ENCODE measurements around the gene ZDHHC14. TPM values are rescaled to one million over a fixed set of nuclear protein-coding genes. Genes with fewer than 3 reads are reported as not detected.

ZDHHC14 gene
- total RNA-seq, 3 donors from 2014 or later, result 5.6 to 6.0 (median 5.7) TPM

DNA sequence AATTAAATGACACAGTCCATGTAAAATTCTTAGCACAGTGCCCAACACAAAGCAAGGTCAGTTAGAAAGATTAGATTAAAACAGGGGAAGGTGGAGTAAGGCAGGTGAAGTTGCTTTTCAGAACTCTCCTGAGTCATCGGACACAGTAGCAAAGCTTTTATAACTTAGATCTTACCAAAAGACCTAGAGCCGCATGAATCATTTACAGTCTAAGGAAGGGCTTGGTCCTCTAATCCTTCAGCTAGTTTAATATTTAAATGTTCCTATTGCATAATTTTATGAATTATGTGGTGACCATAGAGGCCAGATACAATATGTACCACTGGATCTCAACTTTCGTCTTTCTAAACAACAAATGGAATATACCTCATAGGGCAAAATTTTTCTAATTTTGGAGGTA is 240.0 kb downstream of the ZDHHC14 start:
- ATAC-seq, result no peak

DNA sequence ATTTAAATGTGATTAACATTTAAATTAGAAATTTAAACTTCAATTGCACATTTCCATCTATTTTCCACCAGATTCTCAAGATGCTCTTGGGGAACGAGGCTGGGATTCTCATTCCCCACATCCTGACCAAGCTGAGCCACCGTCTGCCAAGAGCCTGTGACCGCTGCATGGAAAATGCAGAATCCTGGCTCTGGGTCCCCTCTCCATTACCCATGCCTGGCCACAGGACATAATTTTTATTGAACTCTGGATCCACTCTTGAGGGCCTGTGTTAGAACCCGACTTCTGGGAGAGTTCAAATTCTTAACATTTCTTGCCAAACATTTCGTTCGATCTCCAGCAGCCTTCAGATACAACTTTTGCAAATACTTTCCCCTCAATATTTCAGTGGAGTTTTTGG is 240.4 kb downstream of the ZDHHC14 start:
- DNase-seq (no peak), ATAC-seq (no peak)
- H3K4me1 Mint-ChIP-seq (ENCODE audit: low read depth), result no peaks in the 10 kb centered on the region
- H3K9me3 Mint-ChIP-seq, result no peaks in the 10 kb centered on the region
- no peak overlapping the region for H3K4me3 Mint-ChIP-seq
- H3K27me3 Mint-ChIP-seq (ENCODE audit: low read depth), result no peaks in the 10 kb centered on the region
- no peaks in the 10 kb centered on the region for H3K36me3 Mint-ChIP-seq (ENCODE audit: insufficient read depth)

More for the DNA sequence above, 240.0 kb downstream of the ZDHHC14 start:
- Mint-ChIP-seq H3K36me3 (ENCODE audit: insufficient read depth) (no peaks in the 10 kb centered on the region), H3K27me3 (ENCODE audit: low read depth) (no peaks in the 10 kb centered on the region), H3K9me3 (no peaks in the 10 kb centered on the region), H3K4me3 (no peak overlapping the region), H3K4me1 (ENCODE audit: low read depth) (no peaks in the 10 kb centered on the region)
- no peak for DNase-seq

DNA sequence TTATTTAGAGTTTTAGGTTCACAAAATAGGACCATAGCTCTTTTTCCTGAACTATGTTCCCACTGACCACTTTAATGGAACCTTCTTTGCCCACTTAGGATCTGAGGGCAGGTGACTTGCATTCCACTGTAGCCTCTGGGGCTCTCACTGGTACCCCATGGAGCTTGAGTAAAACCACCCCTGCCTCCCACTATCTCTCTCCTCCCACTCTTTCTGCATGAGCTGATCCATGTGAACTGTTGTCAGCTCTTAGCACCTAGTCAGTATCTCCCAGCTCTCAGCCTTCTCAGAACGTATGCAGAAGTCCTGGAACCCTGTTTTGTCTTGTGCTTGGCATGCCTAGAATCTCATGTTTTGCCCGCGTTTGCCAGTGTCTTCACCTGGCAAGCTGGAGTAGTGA is 241.4 kb downstream of the ZDHHC14 start:
- no peak for DNase-seq
- no peaks in the 10 kb centered on the region for H3K36me3 Mint-ChIP-seq (ENCODE audit: insufficient read depth)

DNA sequence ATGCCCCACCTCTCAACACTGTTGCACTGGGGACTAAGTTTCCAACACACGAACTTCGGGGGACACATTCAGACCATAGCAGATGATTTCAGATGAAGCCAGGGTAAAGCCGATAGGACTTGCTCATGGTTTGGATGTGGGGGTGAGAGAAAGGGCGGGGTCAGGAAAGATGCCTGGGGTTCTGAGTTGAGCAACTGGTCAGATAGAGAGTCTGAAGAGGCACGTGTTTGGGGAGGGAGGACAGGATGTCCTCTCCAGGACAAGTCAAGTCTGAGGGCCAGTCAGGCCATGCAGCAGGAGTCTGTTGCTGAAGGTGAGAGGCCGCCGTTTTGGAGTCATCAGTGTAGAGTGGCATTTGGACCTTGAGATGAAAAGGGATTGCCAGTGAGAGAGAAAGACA is 244.1 kb downstream of the ZDHHC14 start:
- no peaks in the 10 kb centered on the region for H3K27me3 Mint-ChIP-seq (ENCODE audit: low read depth)
- no peak for DNase-seq
- no peaks in the 10 kb centered on the region for H3K36me3 Mint-ChIP-seq (ENCODE audit: insufficient read depth)
- no peak overlapping the region for H3K4me3 Mint-ChIP-seq
- no peak for ATAC-seq
- H3K9me3 Mint-ChIP-seq, result no peaks in the 10 kb centered on the region
- peaks cover 2% of the 10 kb centered on the region for H3K4me1 Mint-ChIP-seq (ENCODE audit: low read depth)

More for the DNA sequence above, 241.4 kb downstream of the ZDHHC14 start:
- H3K9me3 Mint-ChIP-seq, result no peaks in the 10 kb centered on the region
- no peaks in the 10 kb centered on the region for H3K27me3 Mint-ChIP-seq (ENCODE audit: low read depth)
- ATAC-seq, result no peak
- H3K4me3 Mint-ChIP-seq, result no peak overlapping the region
- H3K4me1 Mint-ChIP-seq (ENCODE audit: low read depth), result no peaks in the 10 kb centered on the region

DNA sequence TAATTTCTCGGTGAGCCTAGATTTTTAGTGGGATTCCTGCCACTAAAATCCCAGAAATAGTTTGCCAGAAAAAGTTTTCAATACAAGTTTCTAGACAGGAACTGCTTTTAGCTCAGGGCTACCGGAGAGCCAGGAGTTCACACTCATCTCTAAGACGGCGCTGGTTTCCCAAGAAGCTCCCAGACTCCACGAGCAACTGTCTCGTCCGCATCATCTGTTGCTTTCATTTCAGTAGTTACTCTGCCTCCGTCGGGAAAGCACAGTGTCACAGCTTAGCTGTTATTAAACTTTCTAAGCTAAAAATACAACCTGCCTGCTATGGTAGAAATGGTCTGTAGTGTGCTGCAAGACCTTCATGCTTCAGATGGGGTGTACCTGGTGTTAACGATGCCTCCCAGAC is 244.8 kb downstream of the ZDHHC14 start:
- H3K27me3 Mint-ChIP-seq (ENCODE audit: low read depth), result no peaks in the 10 kb centered on the region
- ATAC-seq (no peak), DNase-seq (no peak)
- no peak overlapping the region for H3K4me3 Mint-ChIP-seq
- H3K9me3 Mint-ChIP-seq, result no peaks in the 10 kb centered on the region
- H3K36me3 Mint-ChIP-seq (ENCODE audit: insufficient read depth), result no peaks in the 10 kb centered on the region
- H3K4me1 Mint-ChIP-seq (ENCODE audit: low read depth), result peaks cover 2% of the 10 kb centered on the region

DNA sequence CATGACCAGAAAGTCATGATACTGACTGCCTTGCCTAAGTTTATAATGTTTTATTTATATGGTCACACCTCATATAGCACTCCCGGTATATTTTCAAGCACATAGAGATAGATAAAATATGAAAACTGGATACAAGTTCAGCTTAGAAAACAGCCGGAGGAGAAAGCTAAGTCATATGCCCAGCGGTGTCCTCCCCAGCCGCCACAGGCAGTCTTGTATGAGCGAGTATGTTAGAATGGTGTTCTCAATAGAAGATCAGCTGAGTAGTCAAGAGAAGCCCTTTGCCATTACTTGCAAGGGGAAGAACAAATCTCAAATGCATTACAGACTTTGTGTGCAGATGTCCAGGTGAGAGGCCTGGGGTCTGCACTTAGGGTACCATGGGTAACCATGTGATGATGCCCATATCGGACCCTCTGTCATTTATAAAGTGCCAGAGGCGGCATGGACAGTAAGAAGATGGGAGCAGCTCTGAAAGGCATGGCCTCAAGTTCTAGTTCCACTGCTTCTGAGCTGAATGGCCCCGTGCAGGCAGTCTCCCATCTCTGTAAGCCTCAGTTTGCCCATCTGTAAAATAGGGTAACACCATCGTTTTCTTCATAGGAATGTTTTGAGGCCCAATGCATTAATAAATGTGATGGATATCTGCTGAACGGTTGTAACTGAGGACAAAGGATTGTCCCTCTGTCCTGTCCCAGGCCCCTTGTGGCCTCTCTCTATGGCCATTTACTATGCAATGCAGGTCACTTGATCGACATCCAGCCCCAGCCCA is 246.4 kb downstream of the ZDHHC14 start:
- Mint-ChIP-seq H3K36me3 (ENCODE audit: insufficient read depth) (no peaks in the 10 kb centered on the region), H3K4me3 (no peak overlapping the region), H3K27me3 (ENCODE audit: low read depth) (no peaks in the 10 kb centered on the region), H3K4me1 (ENCODE audit: low read depth) (peaks cover 2% of the 10 kb centered on the region), H3K9me3 (no peaks in the 10 kb centered on the region)
- DNase-seq (no peak), ATAC-seq (no peak)

DNA sequence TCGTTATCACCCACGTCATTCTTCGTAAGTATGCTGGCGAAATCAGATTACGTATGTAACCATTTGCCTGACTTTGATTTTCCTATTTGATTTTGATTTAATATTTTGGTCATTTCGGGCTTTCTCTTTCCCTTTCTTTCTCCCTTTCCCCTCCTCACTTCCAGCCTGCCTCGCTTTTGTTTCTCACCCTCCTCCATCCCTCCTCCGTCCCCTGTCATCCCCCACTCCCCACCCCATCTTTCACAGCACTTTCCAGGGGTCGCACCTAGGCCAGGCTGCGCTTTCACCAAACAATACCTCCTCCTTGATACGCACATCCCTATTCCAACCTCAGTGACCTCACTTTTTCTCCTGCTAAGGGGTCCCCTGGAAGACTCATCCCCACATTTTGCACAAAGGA is 247.5 kb downstream of the ZDHHC14 start:
- Mint-ChIP-seq H3K27me3 (ENCODE audit: low read depth) (no peaks in the 10 kb centered on the region), H3K4me1 (ENCODE audit: low read depth) (peaks cover 2% of the 10 kb centered on the region), H3K36me3 (ENCODE audit: insufficient read depth) (no peaks in the 10 kb centered on the region), H3K4me3 (no peak overlapping the region), H3K9me3 (no peaks in the 10 kb centered on the region)
- ATAC-seq (no peak), DNase-seq (no peak)

DNA sequence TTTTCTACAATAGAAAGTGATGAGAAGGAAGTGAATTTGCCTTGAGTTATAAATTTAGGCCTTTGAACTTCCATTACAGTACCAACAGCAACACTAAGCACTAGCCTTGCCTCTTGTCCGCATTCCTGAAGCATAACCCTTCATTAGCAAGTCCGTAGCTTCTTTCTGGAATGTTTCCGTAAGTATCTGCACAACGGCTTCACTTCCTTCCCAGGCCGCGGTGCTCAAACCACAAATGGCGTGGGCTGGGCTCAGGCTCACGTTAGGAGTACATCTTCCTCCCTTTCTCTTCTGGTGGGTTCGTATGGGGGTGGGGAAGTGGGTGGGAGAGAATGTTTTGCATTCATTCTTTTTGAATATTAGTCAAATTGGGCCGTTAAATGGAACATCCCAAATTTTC is 248.2 kb downstream of the ZDHHC14 start:
- Mint-ChIP-seq H3K36me3 (ENCODE audit: insufficient read depth) (no peaks in the 10 kb centered on the region), H3K9me3 (no peaks in the 10 kb centered on the region), H3K4me3 (no peak overlapping the region), H3K27me3 (ENCODE audit: low read depth) (no peaks in the 10 kb centered on the region), H3K4me1 (ENCODE audit: low read depth) (peaks cover 2% of the 10 kb centered on the region)
- DNase-seq (no peak), ATAC-seq (no peak)

DNA sequence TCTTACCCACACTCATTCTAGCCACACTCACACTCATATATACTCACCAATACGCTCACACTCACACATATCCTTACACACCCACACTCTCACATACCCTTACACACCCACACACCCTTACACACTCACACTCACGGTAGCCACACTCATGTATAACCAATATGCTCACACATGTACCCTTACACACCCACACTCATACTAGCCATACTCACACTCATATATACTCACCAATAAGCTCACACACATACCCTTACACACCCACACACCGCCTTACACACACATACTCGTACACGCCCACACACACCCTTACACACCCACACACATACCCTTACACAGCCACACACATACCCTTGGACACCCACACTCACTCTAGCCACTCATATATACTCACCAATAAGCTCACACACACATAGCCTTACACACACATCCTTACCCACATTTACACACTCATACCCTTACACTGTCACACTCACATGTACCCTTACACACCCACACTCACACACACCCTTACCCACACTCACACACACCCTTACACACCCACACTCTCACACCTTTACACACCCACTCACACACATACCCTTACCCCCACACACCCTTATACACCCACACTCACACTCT is 249.6 kb downstream of the ZDHHC14 start:
- Mint-ChIP-seq H3K27me3 (ENCODE audit: low read depth) (no peaks in the 10 kb centered on the region), H3K4me3 (no peak overlapping the region), H3K36me3 (ENCODE audit: insufficient read depth) (no peaks in the 10 kb centered on the region), H3K4me1 (ENCODE audit: low read depth) (peaks cover 2% of the 10 kb centered on the region), H3K9me3 (no peaks in the 10 kb centered on the region)
- ATAC-seq (no peak), DNase-seq (no peak)

DNA sequence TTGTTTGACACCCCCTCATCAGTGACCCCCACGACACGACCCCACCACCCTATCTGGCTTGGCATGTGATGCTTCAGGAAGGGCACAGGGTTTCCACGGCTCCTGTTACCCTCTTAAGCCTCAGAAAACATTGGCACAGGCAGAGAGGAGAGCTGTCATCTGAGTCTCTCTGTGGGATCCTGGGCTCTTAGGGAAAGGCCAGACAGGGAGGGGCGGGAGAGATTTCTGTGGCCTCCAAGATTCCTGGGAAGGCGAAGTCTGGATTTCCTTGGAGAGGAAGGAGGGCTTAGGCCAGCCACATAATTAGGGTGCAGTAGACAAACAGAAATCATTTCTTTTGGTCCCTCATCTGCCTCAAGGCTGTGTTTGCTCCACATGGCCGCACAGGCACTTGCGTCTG is 250.4 kb downstream of the ZDHHC14 start:
- Mint-ChIP-seq H3K4me3 (no peak overlapping the region), H3K27me3 (ENCODE audit: low read depth) (no peaks in the 10 kb centered on the region), H3K9me3 (no peaks in the 10 kb centered on the region), H3K4me1 (ENCODE audit: low read depth) (peaks cover 2% of the 10 kb centered on the region), H3K36me3 (ENCODE audit: insufficient read depth) (no peaks in the 10 kb centered on the region)
- ATAC-seq (no peak), DNase-seq (no peak)

DNA sequence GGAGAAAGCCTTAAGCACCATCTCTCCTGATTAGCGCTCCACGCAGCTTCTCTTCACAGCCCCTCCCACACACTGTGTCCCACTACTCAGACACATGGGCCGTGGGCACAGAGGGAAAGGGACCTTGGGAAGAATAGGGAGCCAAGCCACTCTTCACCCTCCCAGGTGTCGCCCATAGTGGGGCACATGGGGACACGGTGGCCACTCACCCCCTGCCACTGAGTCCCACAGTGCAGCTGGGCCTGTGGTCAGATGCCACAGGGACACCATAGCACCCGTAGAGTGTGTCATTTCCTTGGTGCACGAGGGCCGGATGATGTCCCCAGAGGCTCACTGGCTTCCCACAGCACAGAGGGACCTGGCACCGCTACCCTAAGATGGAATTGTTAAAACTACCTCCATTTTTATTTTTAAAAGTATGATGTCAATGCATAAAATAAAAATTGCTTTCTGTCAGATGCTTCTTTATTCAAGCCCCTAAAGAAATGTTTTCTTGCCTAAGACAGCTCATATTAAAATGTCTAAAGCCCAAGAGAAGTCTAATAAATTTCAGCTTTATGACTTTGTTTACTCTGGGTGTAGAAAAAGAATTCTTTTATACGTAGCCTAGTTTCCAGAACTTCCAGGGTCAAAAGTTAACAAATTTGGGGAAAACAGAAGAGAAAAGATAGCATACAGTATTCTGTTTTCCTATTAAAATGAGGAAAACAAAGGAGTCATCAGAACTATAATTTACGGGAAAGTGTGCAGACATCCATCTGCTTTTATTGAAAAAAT is 251.0 kb downstream of the ZDHHC14 start:
- no peak overlapping the region for H3K4me3 Mint-ChIP-seq
- H3K4me1 Mint-ChIP-seq (ENCODE audit: low read depth), result peaks cover 2% of the 10 kb centered on the region
- ATAC-seq (no peak), DNase-seq (no peak)
- H3K27me3 Mint-ChIP-seq (ENCODE audit: low read depth), result no peaks in the 10 kb centered on the region
- no peaks in the 10 kb centered on the region for H3K9me3 Mint-ChIP-seq
- H3K36me3 Mint-ChIP-seq (ENCODE audit: insufficient read depth), result no peaks in the 10 kb centered on the region

DNA sequence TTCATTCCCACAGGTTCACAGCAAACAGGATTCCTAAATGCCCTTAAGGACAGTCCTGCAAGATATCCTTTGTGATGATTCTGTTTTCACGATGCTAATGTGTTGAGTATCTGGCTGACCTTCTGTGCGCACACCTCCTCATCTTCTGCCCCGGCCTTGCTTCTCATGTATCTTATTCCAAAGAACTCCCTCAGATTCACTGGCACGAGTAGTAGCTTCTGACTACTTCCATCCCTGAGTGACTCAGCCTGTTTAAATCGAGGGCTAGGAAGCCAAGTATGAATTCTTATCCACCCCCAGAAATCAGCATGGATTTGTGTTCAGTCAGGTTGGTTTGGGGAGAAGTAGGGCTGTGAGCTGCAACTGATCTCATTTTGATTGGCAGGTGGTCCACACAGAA is 251.8 kb downstream of the ZDHHC14 start:
- DNase-seq, result no peak
- no peak overlapping the region for H3K4me3 Mint-ChIP-seq
- H3K9me3 Mint-ChIP-seq, result no peaks in the 10 kb centered on the region
- H3K4me1 Mint-ChIP-seq (ENCODE audit: low read depth), result peaks cover 2% of the 10 kb centered on the region
- no peaks in the 10 kb centered on the region for H3K36me3 Mint-ChIP-seq (ENCODE audit: insufficient read depth)
- H3K27me3 Mint-ChIP-seq (ENCODE audit: low read depth), result no peaks in the 10 kb centered on the region
- no peak for ATAC-seq

DNA sequence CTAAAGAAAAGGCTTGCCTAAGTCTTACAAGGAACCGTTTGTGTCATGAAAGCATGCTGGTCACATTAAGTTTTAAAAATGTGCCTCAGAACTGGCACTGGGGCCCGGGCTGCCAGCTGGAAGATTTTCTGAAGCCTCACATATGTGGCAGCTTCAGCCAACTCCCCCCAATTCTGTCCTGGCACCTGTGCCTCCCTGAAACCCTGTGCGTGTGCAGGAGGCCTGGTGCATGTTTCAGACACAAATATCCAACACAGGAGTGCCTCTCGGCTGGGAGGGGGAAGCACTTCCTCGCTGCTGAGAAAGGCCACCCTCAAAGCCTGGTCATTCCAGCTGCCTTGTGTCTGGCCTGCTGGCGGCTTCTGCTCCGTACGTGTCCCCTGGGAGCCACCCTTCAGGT is 253.6 kb downstream of the ZDHHC14 start:
- H3K27me3 Mint-ChIP-seq (ENCODE audit: low read depth), result no peaks in the 10 kb centered on the region
- DNase-seq, result no peak
- peaks cover under 1% of the 10 kb centered on the region for H3K4me1 Mint-ChIP-seq (ENCODE audit: low read depth)
- no peak for ATAC-seq
- no peaks in the 10 kb centered on the region for H3K9me3 Mint-ChIP-seq
- no peak overlapping the region for H3K4me3 Mint-ChIP-seq
- no peaks in the 10 kb centered on the region for H3K36me3 Mint-ChIP-seq (ENCODE audit: insufficient read depth)

DNA sequence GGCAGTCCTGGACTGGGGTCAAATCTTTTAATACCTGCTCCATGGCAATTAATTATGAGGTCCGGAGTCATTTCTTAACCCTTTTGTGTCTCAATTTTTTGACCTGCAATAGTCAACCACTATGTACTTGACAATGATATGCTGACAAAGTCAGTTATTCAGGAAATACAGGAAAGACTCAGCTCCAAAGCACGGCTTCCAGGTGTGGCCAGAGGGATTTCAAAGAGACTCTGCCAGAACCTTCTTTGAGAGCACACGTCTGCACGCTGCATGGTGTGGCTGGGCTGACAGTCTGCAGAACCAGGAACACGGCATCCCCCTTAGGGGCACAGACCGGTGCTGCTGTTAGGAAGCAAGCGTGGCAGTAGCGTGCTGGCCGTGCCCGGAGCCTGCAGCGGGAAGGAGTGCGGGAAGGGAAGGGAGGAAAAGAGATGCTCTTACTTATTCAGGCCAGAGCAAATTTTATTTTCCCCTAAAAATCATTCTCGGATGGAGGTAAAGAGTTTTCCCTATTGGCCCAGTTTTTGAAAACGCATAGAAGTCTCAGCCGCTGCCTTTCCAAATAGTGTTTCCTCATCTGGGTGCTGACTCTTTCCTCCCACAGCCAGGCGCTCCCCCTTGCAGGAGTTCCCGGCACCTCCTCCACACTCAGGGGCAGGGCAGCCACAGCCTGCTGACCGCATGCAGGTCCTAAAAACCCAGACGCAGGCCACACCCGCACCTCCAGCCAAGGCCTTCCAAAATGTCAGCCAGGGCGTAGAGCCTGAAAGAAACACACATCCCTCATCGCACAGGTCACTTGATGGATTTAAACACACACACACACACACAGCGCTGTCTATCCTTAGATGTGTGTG is 254.6 kb downstream of the ZDHHC14 start:
- no peaks in the 10 kb centered on the region for H3K36me3 Mint-ChIP-seq (ENCODE audit: insufficient read depth)
- no peaks in the 10 kb centered on the region for H3K4me1 Mint-ChIP-seq (ENCODE audit: low read depth)
- H3K9me3 Mint-ChIP-seq, result no peaks in the 10 kb centered on the region
- DNase-seq (no peak), ATAC-seq (no peak)
- no peak overlapping the region for H3K4me3 Mint-ChIP-seq
- no peaks in the 10 kb centered on the region for H3K27me3 Mint-ChIP-seq (ENCODE audit: low read depth)

Measured in activated T-cell treated with anti-CD3 and anti-CD28 coated beads, Interleukin-2, amount 50 U/mL, for 4 hours (primary cell).